Cardiac fibroblast (primary cell): ENCODE results near the gene LCAT.
"Not testable (repeated sequence)": the region's sequence is repeated elsewhere in the genome, so short reads cannot be mapped to it uniquely, and the experiment has no call there.

Experiments used
- DNase-seq, 2 donors: peaks; one replicate each; pipeline versions ENCODE4 v3.0.0 to v3.0.0-alpha.2; 2010; ENCODE audit warnings: low read depth in 2 of 2
- H3K4me3 ChIP-seq, 2 donors: replicated peaks in 1 of 2; 1 replicate in 1 of 2; 2 replicates in 1 of 2; pipeline ENCODE4 v1.5.1; 2011; ENCODE audit warnings: low read depth in 2 of 2, low read length in 2 of 2, mild to moderate bottlenecking in 2 of 2, moderate library complexity in 1 of 2
- CTCF ChIP-seq: IDR thresholded peaks from one replicate; pipeline ENCODE4 v1.5.1; 2011; ENCODE audit warnings: low read depth, mild to moderate bottlenecking, low read length, inconsistent platforms

LCAT gene

DNA sequence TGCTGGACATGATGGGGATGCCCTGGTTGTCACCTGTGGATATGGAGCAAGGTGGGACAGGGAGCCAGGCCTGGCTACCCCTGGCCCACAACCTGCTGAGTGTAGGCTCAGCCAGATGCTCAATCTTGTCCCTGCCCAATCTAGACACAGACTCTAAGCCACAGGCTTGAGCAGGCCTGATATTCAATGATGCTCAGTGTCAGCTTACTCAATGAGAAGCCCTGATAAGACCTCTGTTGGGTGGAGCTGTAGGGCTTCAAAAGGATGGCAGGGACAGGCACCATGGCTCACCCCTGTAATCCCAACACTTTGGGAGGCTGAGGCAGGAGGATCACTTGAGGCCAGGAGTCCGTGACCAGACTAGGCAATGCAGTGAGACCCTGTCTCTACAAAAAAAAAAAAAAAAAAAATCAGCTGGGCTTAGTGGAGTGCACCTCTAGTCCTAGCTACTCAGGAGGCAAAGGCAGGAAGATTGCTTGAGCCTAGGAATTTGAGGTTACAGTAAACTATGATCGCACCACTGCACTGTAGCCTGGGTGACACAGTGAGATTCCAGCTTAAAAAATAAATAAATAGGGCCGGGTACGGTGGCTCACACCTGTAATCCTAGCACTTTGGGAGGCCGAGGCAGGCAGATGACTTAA lies 3.4 kb downstream of the LCAT start:
- no peak for DNase-seq
- no peak for TF ChIP-seq CTCF

DNA sequence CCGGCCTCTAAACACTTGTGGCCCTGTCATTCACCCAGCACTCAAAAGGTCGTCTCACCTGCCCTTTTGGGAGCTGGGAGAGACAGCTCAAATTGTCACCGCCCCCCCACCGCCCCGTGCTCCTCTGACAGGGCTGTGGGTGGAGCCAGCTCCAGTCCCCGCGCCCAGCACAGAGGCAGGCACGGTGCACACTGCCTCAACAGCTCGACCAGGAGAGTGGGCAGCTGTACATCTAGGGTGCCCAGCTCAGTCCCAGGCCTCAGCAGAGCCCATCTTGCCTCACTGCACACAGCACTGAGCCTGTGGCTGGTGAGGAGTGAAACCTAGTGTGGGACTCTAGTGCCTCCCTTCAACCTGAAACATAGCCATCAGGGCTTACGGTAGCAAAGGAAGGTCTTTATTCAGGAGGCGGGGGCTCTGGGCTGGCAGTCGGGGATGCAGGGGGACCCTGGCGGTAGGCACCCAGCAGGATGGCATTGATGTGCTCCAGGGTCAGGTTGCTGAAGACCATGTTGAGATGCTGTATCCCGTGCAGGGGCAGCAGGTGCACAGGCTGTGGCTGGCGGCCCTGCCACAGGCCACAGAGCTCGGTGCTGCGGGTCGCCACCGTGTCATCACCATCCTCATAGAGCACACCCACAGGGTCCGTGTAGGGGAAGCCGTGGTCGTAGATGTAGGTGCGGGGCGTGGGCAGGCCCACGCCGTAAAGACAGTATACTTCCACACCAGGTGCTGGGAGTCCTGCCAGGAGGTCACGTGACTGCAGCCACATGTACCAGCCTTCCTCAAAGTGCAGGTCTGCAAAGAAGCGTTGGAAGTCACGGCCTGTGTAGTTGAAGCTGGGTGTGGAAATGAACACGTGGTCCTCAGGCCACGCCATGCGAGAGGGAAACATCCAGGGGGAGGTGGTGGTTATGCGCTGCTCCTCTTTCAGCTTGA lies 4.1 kb downstream of the LCAT start:
- no peak overlapping the region for H3K4me3 ChIP-seq
- TF ChIP-seq CTCF, result no peak
- DNase-seq, result no peak

More for the DNA sequence above, 3.4 kb downstream of the LCAT start:
- H3K4me3 ChIP-seq, result no peak overlapping the region

GRCh38 chr16:67937713-67938112 lies 6.2 kb downstream of the LCAT start:
- not testable (repeated sequence) for DNase-seq, H3K4me3 ChIP-seq

DNA sequence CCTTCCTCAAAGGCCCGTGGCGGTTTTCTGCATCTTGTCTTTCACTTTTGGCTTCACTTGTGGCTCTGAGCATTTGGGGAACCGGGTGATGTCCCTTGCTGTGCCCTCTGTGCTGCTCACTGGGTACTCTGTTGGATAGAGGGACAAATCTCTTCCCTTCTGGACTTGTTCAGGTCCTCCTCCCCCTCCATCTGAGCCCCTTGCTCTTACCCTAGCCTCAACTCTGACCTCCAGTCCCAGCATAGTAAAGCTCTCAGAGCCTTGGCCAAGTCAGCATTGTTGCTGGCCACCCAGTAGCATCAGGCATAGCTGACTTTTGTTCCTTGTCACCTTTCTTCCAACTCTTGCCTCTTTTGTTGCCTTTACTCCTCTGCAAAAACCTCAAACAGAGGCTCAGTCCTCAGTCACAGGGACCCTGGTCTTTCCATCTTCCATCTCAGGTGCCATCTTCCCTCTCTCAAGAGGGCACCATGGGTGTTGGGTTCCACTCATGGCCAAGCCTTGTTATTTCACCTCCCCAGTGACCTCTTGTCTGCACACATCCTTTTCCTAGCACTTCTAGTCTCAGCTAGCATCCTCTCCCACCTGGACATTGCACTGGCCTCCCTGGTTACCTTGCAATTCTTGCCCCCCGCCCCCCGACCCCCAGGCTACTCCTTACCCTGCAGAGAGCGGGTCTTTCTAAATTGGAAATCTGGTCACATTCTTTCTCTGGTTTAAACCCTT lies 6.9 kb downstream of the LCAT start:
- DNase-seq, result no peak
- no peak for TF ChIP-seq CTCF
- H3K4me3 ChIP-seq, result peak overlapping the region; percentile 92 to 97

- DNase-seq, result peak; percentile 69 to 70
- peak within 1 kb of the TSS; percentile 92 to 97 for H3K4me3 ChIP-seq
- no peak for TF ChIP-seq CTCF
Observed at GRCh38 chr16:67936124-67936879, 7.6 kb downstream of the LCAT start, which contains the start of gene PSMB10. TSS of gene PSMB10 (minus strand) at chr16:67936850. CDS start at chr16:67936749, 101 bp downstream.

- TF ChIP-seq CTCF, result no peak
- DNase-seq, result peak; percentile 90 to 94
- H3K4me3 ChIP-seq, result peak overlapping the region; percentile 92 to 97
Observed at GRCh38 chr16:67935402-67936123, 8.4 kb downstream of the LCAT start.
